HepG2 (cell line): Measurements from ENCODE around the gene AKAP9. TPM values are rescaled to one million over a fixed set of nuclear protein-coding genes. Genes with fewer than 3 reads are reported as not detected.
A peak's percentile ranks its signal among the peaks of the same experiment; 100 is the strongest.

Source experiments
- ARNTL ChIP-seq: sonication (generic); formaldehyde crosslinking; IDR thresholded peaks from 2 replicates; pipeline ENCODE4 v1.4.0; 2020; ENCODE audit warnings: mild to moderate bottlenecking, missing genetic modification reagents
- CAMTA2 ChIP-seq: sonication (generic); formaldehyde crosslinking; IDR thresholded peaks from 2 replicates; pipeline ENCODE4 v1.4.0; 2020; ENCODE audit warnings: mild to moderate bottlenecking, missing genetic modification reagents, borderline replicate concordance
- CBX5 ChIP-seq: sonication (generic); formaldehyde crosslinking; IDR thresholded peaks from 2 replicates; pipeline ENCODE4 v1.4.0; 2020; ENCODE audit warnings: missing genetic modification reagents, borderline replicate concordance
- CREB1 ChIP-seq, 2 experiments: fragments of 450-650 bp in 1 of 2; IDR thresholded peaks; 2 replicates each; pipeline ENCODE4 v1.6.1; 2016 to 2017; ENCODE audit warnings: control low read depth in 1 of 2, mild to moderate bottlenecking in 1 of 2, missing compliant biosample characterization in 1 of 2, missing genetic modification characterization in 1 of 2
- HDAC6 ChIP-seq: fragments of 200-600 bp; sonication (generic); IDR thresholded peaks from 2 replicates; pipeline ENCODE4 v1.7.0; 2017; ENCODE audit warnings: mild to moderate bottlenecking, antibody characterized with exemption, low read length, low read depth
- HNRNPUL1 ChIP-seq: fragments of 200-400 bp; formaldehyde crosslinking; IDR thresholded peaks from 2 replicates; pipeline ENCODE4 v1.6.1; 2017; ENCODE audit warnings: low read depth, mild to moderate bottlenecking, low read length, moderate library complexity
- IKZF1 ChIP-seq: fragments of 450-650 bp; IDR thresholded peaks from 2 replicates; pipeline ENCODE4 v1.7.1; 2016
- ISL2 ChIP-seq: sonication (generic); formaldehyde crosslinking; IDR thresholded peaks from 2 replicates; pipeline ENCODE4 v1.5.0; 2020; ENCODE audit warnings: missing genetic modification reagents
- KDM5A ChIP-seq: fragments of 200-600 bp; sonication (generic); IDR thresholded peaks from 2 replicates; pipeline ENCODE4 v1.7.0; 2018; ENCODE audit warnings: antibody characterized with exemption, mild to moderate bottlenecking, low read length, borderline replicate concordance
- MXI1 ChIP-seq: IDR thresholded peaks from 3 replicates; pipeline ENCODE4 v1.6.1; 2012; ENCODE audit warnings: low read depth, low read length, inconsistent platforms, borderline replicate concordance
- PPARG ChIP-seq: conservative IDR thresholded peaks from 2 replicates; pipeline ENCODE4 v1.6.1; 2016; ENCODE audit warnings: missing biosample characterization, missing genetic modification reagents
- RORA ChIP-seq: sonication (generic); formaldehyde crosslinking; IDR thresholded peaks from 2 replicates; pipeline ENCODE4 v1.5.0; 2020; ENCODE audit warnings: mild to moderate bottlenecking, missing genetic modification reagents, moderate library complexity
- SIX4 ChIP-seq: sonication (generic); formaldehyde crosslinking; IDR thresholded peaks from 2 replicates; pipeline ENCODE4 v1.4.0; 2020; ENCODE audit warnings: missing genetic modification reagents
- SKI ChIP-seq: fragments of 450-650 bp; IDR thresholded peaks from one replicate; pipeline ENCODE4 v1.6.1; 2018; ENCODE audit warnings: mild to moderate bottlenecking; ENCODE audit not compliant: partially characterized antibody
- TBL1XR1 ChIP-seq: fragments of 150-350 bp; IDR thresholded peaks from 2 replicates; pipeline ENCODE4 v1.6.1; 2014; ENCODE audit warnings: borderline replicate concordance, low read length; ENCODE audit not compliant: partially characterized antibody
- TERF1 ChIP-seq: sonication (generic); formaldehyde crosslinking; IDR thresholded peaks from 2 replicates; pipeline ENCODE4 v1.8.0; 2022; ENCODE audit warnings: mild to moderate bottlenecking, missing genetic modification reagents, moderate library complexity
- THAP11 ChIP-seq: IDR thresholded peaks from 2 replicates; pipeline ENCODE4 v1.6.1; 2016; ENCODE audit warnings: missing biosample characterization, missing genetic modification reagents
- ZBTB38 ChIP-seq: sonication (generic); formaldehyde crosslinking; IDR thresholded peaks from 2 replicates; pipeline ENCODE4 v1.5.1; 2020; ENCODE audit warnings: mild to moderate bottlenecking, missing genetic modification reagents
- ZNF446 ChIP-seq: sonication (generic); formaldehyde crosslinking; IDR thresholded peaks from 2 replicates; pipeline ENCODE4 v1.5.0; 2020; ENCODE audit warnings: mild to moderate bottlenecking, missing genetic modification reagents
- ZNF562 ChIP-seq: sonication (generic); formaldehyde crosslinking; IDR thresholded peaks from 2 replicates; pipeline ENCODE4 v1.8.0; 2022; ENCODE audit warnings: missing genetic modification reagents, borderline replicate concordance
- ZZZ3 ChIP-seq: sonication (generic); formaldehyde crosslinking; IDR thresholded peaks from 2 replicates; pipeline ENCODE4 v1.4.0; 2020; ENCODE audit warnings: missing genetic modification reagents, mild to moderate bottlenecking, borderline replicate concordance
- polyA plus RNA-seq, 8 experiments: library from polyadenylated mRNA; depleted of rRNA in 3 of 8; stranded (reverse) in 7 of 8; unstranded in 1 of 8; fragments of >200 nt; fragmentation: Illumina TruSeq in 4 of 8; extraction: Trizol in 4 of 8; gene quantifications; 2 replicates each; pipeline versions ENCODE4 v1.2.1 to v1.2.3, GENCODE V29; 2011 to 2016; ENCODE audit warnings: low read depth in 4 of 8, missing spikeins in 1 of 8, mixed read lengths in 1 of 8; ENCODE audit not compliant: insufficient read depth in 1 of 8
- total RNA-seq, 5 experiments: library from RNA; depleted of rRNA; stranded (reverse); fragments of >200 nt; fragmentation: Illumina TruSeq; extraction: Trizol; gene quantifications; 2 replicates each; pipeline ENCODE4 v1.2.3, GENCODE V29; 2016; ENCODE audit warnings: low read depth in 1 of 5
- TF ChIP-seq, protein P1 (sequence below): IDR thresholded peaks from 2 replicates; pipeline ENCODE4 v1.6.1; 2018; ENCODE audit warnings: missing genetic modification reagents
- TF ChIP-seq, protein P2 (sequence below): sonication (generic); formaldehyde crosslinking; IDR thresholded peaks from 2 replicates; pipeline ENCODE4 v1.4.0; 2020; ENCODE audit warnings: missing genetic modification reagents, borderline replicate concordance
- TF ChIP-seq, protein P3 (sequence below): sonication (generic); formaldehyde crosslinking; IDR thresholded peaks from 2 replicates; pipeline ENCODE4 v1.4.0; 2020; ENCODE audit warnings: mild to moderate bottlenecking, missing genetic modification reagents

The AKAP9 gene
- total and polyA plus RNA-seq, 2 of the 13 experiments (the other 11 are each of a cell fraction or from before 2014, with no cell fraction given), result 27.6 to 33.1 TPM

DNA sequence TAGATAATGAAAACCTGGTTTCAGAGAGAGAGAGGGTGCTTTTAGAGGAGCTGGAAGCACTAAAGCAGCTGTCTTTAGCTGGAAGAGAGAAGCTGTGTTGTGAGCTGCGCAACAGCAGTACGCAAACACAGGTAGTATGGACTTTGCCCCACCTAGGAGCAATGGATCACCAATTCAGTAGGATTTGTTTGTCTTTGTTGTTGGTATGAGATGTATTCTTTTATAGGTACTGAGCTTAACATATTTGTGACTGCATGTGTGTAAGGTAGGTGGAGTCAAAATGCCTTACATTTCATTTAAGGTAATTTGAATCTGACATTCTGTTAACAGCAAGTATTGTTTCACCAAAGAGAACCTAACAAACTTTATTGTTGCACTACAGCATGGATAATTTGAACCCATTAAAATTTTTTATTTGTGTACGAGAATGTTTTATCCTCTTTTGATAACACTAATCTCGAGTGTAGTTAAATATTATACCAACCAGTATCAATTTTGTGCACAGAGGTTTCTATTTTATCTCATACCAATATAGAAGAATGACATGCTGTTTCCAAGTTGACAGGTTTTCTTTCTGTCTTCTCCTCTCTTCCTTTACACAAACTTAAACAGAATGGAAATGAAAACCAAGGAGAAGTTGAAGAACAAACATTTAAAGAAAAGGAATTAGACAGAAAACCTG lies 101.5 kb downstream of the AKAP9 start (continued):
- TF ChIP-seq, protein P1, sequence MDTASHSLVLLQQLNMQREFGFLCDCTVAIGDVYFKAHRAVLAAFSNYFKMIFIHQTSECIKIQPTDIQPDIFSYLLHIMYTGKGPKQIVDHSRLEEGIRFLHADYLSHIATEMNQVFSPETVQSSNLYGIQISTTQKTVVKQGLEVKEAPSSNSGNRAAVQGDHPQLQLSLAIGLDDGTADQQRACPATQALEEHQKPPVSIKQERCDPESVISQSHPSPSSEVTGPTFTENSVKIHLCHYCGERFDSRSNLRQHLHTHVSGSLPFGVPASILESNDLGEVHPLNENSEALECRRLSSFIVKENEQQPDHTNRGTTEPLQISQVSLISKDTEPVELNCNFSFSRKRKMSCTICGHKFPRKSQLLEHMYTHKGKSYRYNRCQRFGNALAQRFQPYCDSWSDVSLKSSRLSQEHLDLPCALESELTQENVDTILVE (CRISPR knock-in tag), result peak; percentile 54; the same call in 1 of the 2 replicates
- TF ChIP-seq ZNF562, result no peak
- TF ChIP-seq KDM5A, result no peak
- TF ChIP-seq SKI, result no peak
- TF ChIP-seq ZBTB38, result no peak
- no peak for TF ChIP-seq CAMTA2 (CRISPR knock-in tag)
- TF ChIP-seq ISL2 (CRISPR knock-in tag), result peak; percentile 74
- no peak for TF ChIP-seq TERF1
- no peak for TF ChIP-seq HNRNPUL1
- no peak for TF ChIP-seq RORA (CRISPR knock-in tag)
- TF ChIP-seq SIX4 (CRISPR knock-in tag), result 0 out of 2 replicates have a peak, but pooled peaks have one; percentile 59
- TF ChIP-seq IKZF1, result no peak
- TF ChIP-seq HDAC6, result no peak
- peak; percentile 57; the same call in 1 of the 2 replicates for TF ChIP-seq PPARG (CRISPR knock-in tag)
- TF ChIP-seq, protein P2, sequence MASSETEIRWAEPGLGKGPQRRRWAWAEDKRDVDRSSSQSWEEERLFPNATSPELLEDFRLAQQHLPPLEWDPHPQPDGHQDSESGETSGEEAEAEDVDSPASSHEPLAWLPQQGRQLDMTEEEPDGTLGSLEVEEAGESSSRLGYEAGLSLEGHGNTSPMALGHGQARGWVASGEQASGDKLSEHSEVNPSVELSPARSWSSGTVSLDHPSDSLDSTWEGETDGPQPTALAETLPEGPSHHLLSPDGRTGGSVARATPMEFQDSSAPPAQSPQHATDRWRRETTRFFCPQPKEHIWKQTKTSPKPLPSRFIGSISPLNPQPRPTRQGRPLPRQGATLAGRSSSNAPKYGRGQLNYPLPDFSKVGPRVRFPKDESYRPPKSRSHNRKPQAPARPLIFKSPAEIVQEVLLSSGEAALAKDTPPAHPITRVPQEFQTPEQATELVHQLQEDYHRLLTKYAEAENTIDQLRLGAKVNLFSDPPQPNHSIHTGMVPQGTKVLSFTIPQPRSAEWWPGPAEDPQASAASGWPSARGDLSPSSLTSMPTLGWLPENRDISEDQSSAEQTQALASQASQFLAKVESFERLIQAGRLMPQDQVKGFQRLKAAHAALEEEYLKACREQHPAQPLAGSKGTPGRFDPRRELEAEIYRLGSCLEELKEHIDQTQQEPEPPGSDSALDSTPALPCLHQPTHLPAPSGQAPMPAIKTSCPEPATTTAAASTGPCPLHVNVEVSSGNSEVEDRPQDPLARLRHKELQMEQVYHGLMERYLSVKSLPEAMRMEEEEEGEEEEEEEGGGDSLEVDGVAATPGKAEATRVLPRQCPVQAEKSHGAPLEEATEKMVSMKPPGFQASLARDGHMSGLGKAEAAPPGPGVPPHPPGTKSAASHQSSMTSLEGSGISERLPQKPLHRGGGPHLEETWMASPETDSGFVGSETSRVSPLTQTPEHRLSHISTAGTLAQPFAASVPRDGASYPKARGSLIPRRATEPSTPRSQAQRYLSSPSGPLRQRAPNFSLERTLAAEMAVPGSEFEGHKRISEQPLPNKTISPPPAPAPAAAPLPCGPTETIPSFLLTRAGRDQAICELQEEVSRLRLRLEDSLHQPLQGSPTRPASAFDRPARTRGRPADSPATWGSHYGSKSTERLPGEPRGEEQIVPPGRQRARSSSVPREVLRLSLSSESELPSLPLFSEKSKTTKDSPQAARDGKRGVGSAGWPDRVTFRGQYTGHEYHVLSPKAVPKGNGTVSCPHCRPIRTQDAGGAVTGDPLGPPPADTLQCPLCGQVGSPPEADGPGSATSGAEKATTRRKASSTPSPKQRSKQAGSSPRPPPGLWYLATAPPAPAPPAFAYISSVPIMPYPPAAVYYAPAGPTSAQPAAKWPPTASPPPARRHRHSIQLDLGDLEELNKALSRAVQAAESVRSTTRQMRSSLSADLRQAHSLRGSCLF (CRISPR knock-in tag), result no peak
- TF ChIP-seq TBL1XR1, result no peak
- peak; percentile 70 for TF ChIP-seq THAP11 (CRISPR knock-in tag)
- no peak for TF ChIP-seq ARNTL (CRISPR knock-in tag)
- TF ChIP-seq CREB1 (IDR thresholded peaks at IDR 0.05), result no peak
- TF ChIP-seq CREB1 (CRISPR knock-in tag; IDR thresholded peaks at IDR 0.05), result peak; percentile 64
- no peak; the same call in 2 of the 3 replicates for TF ChIP-seq MXI1
- TF ChIP-seq ZNF446 (CRISPR knock-in tag), result no peak
- TF ChIP-seq CBX5 (CRISPR knock-in tag), result peak; percentile 75; the same call in 1 of the 2 replicates
- no peak for TF ChIP-seq ZZZ3 (CRISPR knock-in tag)
- TF ChIP-seq, protein P3, sequence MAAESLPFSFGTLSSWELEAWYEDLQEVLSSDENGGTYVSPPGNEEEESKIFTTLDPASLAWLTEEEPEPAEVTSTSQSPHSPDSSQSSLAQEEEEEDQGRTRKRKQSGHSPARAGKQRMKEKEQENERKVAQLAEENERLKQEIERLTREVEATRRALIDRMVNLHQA, result no peak
